Fibroblast of the aortic adventitia (primary cell): ENCODE results near the gene LRRC17. TPM values are rescaled to one million over a fixed set of nuclear protein-coding genes. Genes with fewer than 3 reads are reported as not detected.

Experiments
- DNase-seq: peaks from one replicate; pipeline ENCODE4 v3.0.0-alpha.2; 2010; ENCODE audit warnings: low read depth
- H3K4me3 ChIP-seq: 2 replicates; pipeline ENCODE4 v1.5.1; 2011; ENCODE audit warnings: low read depth, mild to moderate bottlenecking, control low read depth, low read length, moderate library complexity
- CTCF ChIP-seq: IDR thresholded peaks from 2 replicates; pipeline ENCODE4 v1.5.1; 2011; ENCODE audit warnings: mild to moderate bottlenecking, low read length, control low read depth, inconsistent platforms; ENCODE audit not compliant: insufficient read depth
- total RNA-seq: library from RNA; depleted of rRNA; stranded (reverse); fragments of >200 nt; gene quantifications from 2 replicates; pipeline ENCODE4 v1.2.3, GENCODE V29; 2012; ENCODE audit warnings: low replicate concordance

The LRRC17 gene
- total RNA-seq, 1 donor = 95.6 TPM

DNA sequence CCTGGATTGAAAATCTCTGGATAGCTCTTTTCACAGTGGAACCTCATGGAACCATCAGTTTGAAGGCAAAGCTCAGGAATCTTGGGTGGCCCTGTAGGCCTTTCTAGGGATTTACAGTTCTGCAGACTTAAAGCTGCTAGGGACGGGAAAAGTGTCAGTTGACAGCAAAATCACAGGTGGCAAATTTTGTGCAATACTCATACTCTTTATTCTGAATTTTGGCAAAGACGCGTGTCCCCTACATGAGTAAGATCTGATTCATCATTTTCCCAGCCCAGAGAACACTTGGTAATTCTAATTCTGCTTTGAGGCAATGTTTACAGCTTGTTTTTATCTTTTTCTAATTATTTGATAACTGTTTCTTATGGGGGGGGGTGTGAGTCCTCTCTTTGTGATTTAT is 3.6 kb downstream of the LRRC17 start:
- peak; percentile 40 for TF ChIP-seq CTCF
- DNase-seq = peak; percentile 87
- H3K4me3 ChIP-seq = no peak overlapping the region

GRCh38 chr7:102916881-102917280 is 4.1 kb downstream of the LRRC17 start:
- peak; percentile 59 for DNase-seq
- H3K4me3 ChIP-seq = no peak overlapping the region
- no peak for TF ChIP-seq CTCF

GRCh38 chr7:102917436-102918353 is 4.9 kb downstream of the LRRC17 start:
- peak; percentile 32 for DNase-seq
- no peak overlapping the region for H3K4me3 ChIP-seq

DNA sequence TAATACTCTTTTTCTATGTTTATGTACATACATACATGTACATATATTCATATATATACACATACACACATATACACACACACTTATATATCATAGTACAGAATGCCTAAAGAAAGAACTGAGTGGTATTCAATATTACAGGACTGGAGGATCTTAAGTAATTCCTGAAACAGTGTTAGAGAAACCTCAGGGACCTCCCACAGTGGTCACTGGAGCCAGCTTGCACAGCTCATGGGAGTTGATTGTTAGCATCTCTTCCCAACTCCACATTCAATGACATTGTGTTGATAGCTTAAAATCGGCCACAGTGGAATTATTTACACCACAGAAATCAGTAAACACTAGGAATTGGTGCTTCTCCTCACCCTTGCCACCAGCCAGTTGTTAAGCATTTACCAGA is 6.0 kb downstream of the LRRC17 start:
- no peak for TF ChIP-seq CTCF
- DNase-seq = peak; percentile 36
- no peak overlapping the region for H3K4me3 ChIP-seq

More at GRCh38 chr7:102917436-102918353, 4.9 kb downstream of the LRRC17 start:
- TF ChIP-seq CTCF = no peak

DNA sequence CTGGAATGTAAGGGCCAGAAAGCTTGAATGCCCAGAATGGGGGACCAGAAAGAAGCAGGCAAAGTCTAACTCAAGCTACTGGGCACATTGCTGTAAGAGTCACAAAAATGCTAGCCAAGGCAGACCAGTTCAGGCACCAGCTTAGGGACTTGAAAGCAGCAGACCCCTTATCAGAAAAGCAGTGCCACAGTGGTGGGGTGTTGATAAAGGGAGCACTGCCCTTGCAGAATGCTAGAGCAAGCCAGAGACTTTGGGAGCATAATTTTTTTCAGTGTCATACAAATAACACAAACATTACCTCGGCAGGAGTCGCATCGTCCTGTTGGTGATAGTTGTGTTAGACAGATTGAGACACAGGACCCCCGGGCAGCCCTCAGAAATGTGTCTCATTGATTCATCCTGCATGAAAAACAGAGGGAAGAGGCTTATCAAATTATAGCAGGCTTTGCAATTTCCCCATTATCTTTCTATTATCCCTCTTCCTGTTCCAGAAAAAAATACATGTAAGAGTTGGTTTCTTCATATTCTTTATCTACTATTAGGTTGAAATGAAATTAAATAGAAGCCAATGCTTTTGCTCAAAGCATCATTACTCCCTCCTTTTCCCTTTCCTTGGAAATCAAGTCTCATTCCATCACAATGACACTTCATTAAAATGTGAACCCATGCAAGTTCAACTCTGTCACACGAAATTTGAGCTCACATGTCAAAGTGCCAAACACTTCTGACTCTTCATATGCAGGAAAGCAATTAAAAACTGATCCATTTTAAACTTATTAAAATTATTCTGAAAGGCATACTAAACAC is 13.4 kb downstream of the LRRC17 start:
- peak; percentile 63 for DNase-seq
- no peak for TF ChIP-seq CTCF
- H3K4me3 ChIP-seq = no peak overlapping the region

DNA sequence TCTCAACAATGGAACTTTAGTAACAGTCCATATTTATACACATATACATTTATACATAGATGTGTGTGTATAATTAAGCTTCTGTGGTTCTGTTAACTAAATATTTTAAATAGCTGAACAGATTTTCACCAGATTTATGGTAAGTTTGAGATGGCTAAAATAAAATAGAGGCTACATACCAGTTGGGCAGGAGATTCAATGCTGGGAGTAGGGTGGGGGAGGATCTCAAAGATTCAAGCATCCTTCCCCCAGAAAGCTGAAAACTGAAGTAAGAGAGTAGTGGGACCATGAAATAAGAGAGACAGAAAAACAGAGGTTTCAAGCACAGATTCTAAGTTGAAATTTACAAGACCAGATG is 14.0 kb downstream of the LRRC17 start:
- no peak overlapping the region for H3K4me3 ChIP-seq
- no peak for TF ChIP-seq CTCF
- no peak for DNase-seq
